Activated CD4-positive, alpha-beta T cell treated with anti-CD3 and anti-CD28 coated beads, Interleukin-2, amount 50 U/mL, for 1 hour (primary cell): ENCODE data around the gene TBC1D3H.
"Not testable (repeated sequence)": the region's sequence is repeated elsewhere in the genome, so short reads cannot be mapped to it uniquely, and the experiment has no call there.

Experiments used
- DNase-seq: peaks from one replicate; pipeline ENCODE4 v3.0.0-alpha.2; 2020

Gene TBC1D3H

DNA sequence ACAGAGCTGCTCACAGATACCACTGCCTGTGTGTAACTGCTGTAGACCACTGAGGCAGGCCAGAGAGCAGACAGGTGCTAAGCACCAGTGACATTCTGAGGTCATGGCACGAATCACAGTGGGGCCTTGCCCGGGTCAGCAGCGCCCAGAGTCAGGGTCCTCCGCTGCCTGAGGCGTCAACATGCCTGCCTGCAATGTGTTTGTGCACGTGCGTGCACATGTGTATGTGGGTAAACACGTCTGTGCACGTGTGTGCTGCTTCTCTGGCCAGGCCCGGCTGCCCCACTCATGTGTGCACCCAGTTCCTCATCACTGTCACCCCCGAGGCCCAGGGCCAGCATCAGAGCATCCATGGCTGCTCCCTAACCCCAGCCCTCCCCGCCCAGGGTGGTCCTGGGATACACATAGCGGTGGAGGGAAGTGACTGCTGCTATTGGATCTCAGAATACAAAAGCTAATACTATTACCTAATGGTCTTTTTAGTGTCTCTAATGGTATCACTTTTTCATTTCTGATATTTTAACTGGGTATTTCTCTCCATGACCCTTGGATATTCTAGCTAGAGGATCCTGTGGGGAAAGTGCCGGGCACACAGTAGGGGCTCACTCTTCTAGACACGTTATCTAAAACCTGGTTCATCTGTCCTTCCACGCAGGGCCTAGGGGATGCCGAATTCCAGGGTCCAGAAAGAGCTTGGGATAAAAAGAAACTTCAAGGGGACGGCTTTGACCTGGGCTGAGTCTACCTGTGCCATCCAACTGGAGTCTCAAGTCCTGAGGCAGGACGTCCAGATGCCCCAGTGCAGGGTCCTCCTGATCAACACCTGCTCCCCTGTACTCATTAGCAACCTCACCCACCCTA is at the start of gene TBC1D3H:
Gene TBC1D3H, minus strand, starts transcription at position 51 of the 861 bp plus-strand sequence. CDS start 1,540 bp downstream, outside the sequence.
- not testable (repeated sequence) for DNase-seq

DNA sequence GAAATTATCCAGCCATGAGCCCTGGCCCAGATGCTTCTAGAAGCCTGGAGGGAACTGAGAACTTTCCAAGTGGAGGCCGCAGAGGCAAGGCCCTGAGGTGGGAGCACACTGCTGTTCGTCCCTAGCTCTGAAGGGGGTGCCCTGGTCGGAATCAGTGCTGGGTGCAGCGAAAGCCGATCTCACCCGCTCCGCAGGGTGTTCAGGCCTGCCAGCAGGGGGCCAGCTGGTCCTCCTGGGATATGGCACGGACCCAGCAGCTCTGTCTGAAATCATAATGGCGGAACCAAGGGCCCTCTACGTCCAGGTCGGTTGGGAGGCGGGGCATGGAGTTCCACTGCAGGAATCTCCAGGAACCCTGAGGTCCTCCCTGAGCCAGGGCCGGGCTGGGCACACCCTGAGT is 40.7 kb upstream of the TBC1D3H start:
- DNase-seq, result not testable (repeated sequence)

DNA sequence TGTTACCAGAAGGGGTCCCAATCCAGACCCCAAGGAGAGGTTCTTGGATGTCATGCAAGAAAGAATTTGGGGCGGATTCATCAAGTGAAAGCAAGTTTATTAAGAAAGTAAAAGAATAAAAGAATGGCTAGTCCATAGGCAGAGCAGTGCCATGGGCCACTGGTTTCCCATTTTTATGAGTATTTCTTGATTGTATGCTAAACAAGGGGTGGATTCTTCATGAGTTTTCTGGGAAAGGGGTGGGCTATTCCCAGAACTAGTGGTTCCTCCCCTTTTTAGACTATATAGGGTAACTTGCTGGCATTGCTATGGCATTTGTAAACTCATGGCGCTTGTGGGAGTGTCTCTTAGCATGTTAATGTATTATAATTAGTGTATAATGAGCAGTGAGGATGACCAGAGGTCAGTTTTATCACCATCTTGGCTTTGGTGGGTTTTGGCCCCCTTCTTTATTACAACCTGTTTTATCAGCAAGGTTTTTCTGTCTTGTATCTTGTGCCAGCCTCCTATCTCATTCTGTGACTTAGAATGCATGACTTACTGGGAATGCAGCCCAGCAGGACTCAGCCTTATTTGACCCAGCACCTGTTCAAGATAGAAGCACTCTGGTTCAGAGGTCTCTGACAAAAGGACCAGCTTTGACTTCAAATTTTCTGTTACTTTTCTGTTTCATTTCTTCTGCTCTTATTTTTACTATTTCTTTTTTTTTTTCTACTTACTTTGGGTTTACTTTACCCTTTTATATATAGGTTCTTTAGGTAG is 27.1 kb upstream of the TBC1D3H start:
- DNase-seq, result not testable (repeated sequence)

DNA sequence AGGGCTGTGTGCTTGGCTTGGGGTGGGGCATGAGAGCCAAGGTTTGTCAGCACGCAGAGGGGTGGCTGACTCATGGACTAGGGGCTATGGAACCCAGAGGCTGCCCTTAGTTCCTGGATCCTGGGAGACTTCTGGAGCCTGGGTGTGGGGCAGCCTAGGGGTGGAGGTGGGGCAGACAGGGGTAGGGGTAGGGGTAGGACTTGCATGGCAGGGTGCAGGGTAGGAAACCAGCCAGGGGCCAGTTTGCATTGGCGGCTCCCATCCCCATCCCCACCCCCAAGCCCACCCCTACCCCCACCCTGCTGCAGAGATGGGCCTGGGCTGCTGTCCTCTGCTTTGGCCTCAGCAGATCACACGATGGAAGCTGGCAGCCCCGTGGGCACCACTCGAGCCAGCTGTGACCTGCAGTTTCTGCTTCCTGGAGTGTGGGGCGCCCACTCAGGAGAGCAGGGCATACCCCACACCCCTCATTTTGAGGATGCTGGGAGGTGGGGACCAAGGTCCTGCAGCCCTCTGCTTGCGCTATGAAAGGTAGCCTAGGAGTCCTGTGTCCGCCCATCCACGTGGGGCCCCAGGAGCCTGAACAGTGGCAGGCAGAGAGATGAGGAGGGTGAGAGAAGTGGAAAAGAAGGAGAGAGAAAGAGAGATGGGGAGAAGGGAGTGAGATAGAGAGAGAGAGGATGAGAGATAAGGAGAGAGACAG is 2.9 kb upstream of the TBC1D3H start:
- DNase-seq, result not testable (repeated sequence)

DNA sequence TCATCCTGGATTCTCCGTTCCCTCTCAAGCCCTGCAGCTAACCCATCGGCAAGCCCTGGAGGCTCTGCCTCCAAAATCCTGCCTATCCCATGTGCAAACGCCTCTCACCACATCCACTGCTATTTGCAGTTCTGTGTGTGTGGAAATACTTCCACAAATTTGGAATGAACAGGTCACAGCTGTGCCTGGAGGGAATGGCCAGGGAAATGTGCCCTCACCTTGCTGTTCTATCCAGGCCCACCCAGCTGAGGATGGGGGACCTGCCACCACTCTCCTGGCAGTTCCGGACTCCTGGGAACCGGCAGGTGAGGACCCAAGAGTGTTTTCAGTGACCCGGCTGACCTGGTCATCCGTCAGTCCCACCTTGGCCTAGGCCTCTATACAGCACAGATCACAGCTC is 12.3 kb downstream of the TBC1D3H start:
- not testable (repeated sequence) for DNase-seq

DNA sequence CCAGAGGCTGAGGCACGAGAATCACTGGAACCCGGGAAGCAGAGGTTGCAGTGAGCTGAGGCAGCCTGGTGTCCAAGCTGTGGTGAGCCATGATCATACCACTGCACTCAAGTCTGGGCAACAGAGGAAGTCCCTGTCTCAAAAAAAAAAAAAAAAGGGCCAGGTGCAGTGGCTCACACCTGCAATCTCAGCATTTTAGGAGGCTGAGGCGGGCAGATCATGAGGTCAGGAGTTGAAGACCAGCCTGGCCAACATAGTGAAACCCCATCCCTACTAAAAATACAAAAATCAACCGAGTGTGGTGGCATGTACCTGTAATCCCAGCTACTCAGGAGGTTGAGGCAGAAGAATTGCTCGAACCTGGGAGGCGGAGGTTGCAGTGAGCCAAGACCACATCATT is 25.7 kb downstream of the TBC1D3H start:
- not testable (repeated sequence) for DNase-seq
